ENCODE data around the gene AGBL3. TPM values are rescaled to one million over a fixed set of nuclear protein-coding genes. Genes with fewer than 3 reads are reported as not detected.

Gene AGBL3
- total and polyA plus RNA-seq, 9 of the 15 experiments (the other 6 are each of a cell fraction or from before 2014, with no cell fraction given): 0.54 to 2.9 (median 1.7) TPM

DNA sequence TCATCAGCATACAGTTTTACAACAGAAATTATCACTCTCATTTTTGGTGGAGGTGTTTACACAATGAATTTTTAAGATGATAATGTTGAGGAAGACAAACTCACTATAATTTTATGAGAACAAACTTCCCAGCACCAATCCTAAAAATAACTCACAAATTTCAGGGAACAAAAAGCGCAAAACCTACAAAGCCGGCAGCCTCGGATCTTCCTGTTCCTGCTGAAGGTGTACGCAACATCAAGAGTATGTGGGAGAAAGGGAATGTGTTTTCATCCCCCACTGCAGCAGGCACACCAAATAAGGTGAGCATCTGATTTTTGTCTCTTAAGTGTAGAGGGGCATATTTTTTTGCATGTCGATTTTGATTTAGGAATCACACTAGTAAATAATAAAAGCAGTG, 26.5 kb upstream of the AGBL3 start:
- BruUV-seq (replicated peaks): no TSS peak
- no peak for FAIRE-seq
- Histone ChIP-seq H2AFZ (ENCODE audit: low read depth, low read length) (no peak overlapping the region), H3K9me1 (ENCODE audit: control insufficient read depth, insufficient read depth, low read length) (no peaks in the 10 kb centered on the region), H3K4me3 (no peak overlapping the region), H3K27me3 (ENCODE audit: control insufficient read depth in 2 of 2, insufficient read depth in 2 of 2, low read length in 2 of 2) (peaks cover 21 to 24% of the 10 kb centered on the region in 2 experiments; a peak in 3 of 5 replicates), H3K4me2 (ENCODE audit: insufficient read depth, low read length) (no peak overlapping the region), H3K4me1 (replicated peaks in 1 of 2; ENCODE audit: control insufficient read depth in 2 of 2, insufficient read depth in 2 of 2, low read length in 2 of 2) (no peaks in the 10 kb centered on the region), H3K9me3 (replicated peaks; ENCODE audit: control insufficient read depth, insufficient read depth, low read depth, low read length) (no peaks in the 10 kb centered on the region), H4K20me1 (replicated peaks; ENCODE audit: control insufficient read depth, insufficient read depth, low read length) (no peaks in the 10 kb centered on the region), H3K9ac (ENCODE audit: insufficient read depth in 1 of 2, low read depth in 2 of 2, low read length in 2 of 2) (no peak overlapping the region), H3K27ac (ENCODE audit: extremely low read depth, low read depth, low read length) (no peak overlapping the region), H3K79me2 (ENCODE audit: control insufficient read depth, insufficient read depth, low read length) (no peaks in the 10 kb centered on the region), H3K36me3 (ENCODE audit: control insufficient read depth, insufficient read depth, low read length) (no peaks in the 10 kb centered on the region)
- TF ChIP-seq ZKSCAN8 (CRISPR knock-in tag; IDR thresholded peaks at IDR 0.05): no peak
- TF ChIP-seq CCNT2 (IDR thresholded peaks at IDR 0.05; ENCODE audit: borderline replicate concordance, extremely low read depth, insufficient read length, low read depth, low read length): no peak
- TF ChIP-seq ZBTB7A (IDR thresholded peaks at IDR 0.05; ENCODE audit: borderline replicate concordance, control insufficient read depth, low read depth, low read length): no peak
- no peak for TF ChIP-seq SP2 (IDR thresholded peaks at IDR 0.05; ENCODE audit: extremely low read depth, low read depth, low read length, poor library complexity, severe bottlenecking)
- no peak for TF ChIP-seq ZNF184 (CRISPR knock-in tag; IDR thresholded peaks at IDR 0.05)
- no peak for TF ChIP-seq RBM39 (optimal IDR thresholded peaks at IDR 0.05; ENCODE audit: low read depth, low read length)
- TF ChIP-seq ZNF436 (CRISPR knock-in tag; IDR thresholded peaks at IDR 0.05): no peak
- CTCF ChIA-PET (ENCODE audit: low intra/inter-chr PET ratio): no interaction called here
- DNase-seq (ENCODE audit: extremely low read depth in 1 of 4, low spot score in 3 of 4): no peak
- no peak for ATAC-seq
- POLR2A ChIA-PET: no interaction called here
- intact Hi-C loops (cut with micrococcal nuclease): no loop called here
- WGBS (ENCODE audit: insufficient coverage, low coverage, missing lambda C conversion rate): 6% methylated on average over 5 of the region's 5 CpGs
- in situ Hi-C loops (cut with MboI): no loop called here
